ENCODE measurements around the gene TTC34. TPM values are rescaled to one million over a fixed set of nuclear protein-coding genes. Genes with fewer than 3 reads are reported as not detected.

TTC34 gene
- total RNA-seq, 1 donor from 2014 or later, result under 0.01 TPM

GRCh38 chr1:2607641-2608091 lies 193.8 kb downstream of the TTC34 start:
- FAIRE-seq, result no peak
- H3K4me3 ChIP-seq (ENCODE audit: low read depth, low read length), result no peak overlapping the region
- TF ChIP-seq CTCF (IDR thresholded peaks at IDR 0.05; ENCODE audit: insufficient read depth, low read length, severe bottlenecking), result no peak
- no peak for DNase-seq (ENCODE audit: low read depth)
- H3K27me3 ChIP-seq (ENCODE audit: control insufficient read depth, insufficient read depth, low read length), result no peaks in the 10 kb centered on the region
- no peaks in the 10 kb centered on the region for H3K36me3 ChIP-seq (ENCODE audit: control insufficient read depth, insufficient read depth, low read length)

GRCh38 chr1:2606881-2607621 lies 194.4 kb downstream of the TTC34 start:
- no peaks in the 10 kb centered on the region for H3K36me3 ChIP-seq (ENCODE audit: control insufficient read depth, insufficient read depth, low read length)
- peaks cover under 1% of the 10 kb centered on the region for H3K27me3 ChIP-seq (ENCODE audit: control insufficient read depth, insufficient read depth, low read length)
- FAIRE-seq, result no peak
- H3K4me3 ChIP-seq (ENCODE audit: low read depth, low read length), result no peak overlapping the region
- TF ChIP-seq CTCF (IDR thresholded peaks at IDR 0.05; ENCODE audit: insufficient read depth, low read length, severe bottlenecking), result no peak
- DNase-seq (ENCODE audit: low read depth), result no peak

DNA sequence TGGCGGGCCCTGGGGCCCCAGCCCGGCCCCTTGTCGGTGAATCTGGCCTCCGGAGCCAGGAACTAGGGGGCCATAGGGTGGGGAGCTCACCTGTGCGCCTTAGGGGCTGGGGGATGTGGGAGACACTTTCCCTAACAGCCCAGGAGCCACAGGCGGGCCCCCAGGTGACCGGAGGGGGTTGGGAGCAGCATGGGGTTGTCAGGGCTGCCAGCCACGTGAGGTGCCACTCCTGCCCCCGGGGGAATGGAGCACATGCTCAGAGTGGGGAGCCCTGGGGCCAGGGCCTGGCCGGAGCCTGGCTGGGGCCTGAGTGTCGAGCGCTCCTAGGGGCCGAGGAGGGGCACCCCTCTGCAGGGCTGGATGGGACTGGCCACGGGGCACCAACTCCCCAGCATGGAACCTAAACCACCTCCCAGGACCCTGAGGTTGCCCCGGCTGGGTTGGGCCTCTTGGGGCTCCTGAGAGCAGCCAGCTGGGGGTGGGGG lies 195.1 kb downstream of the TTC34 start:
- Histone ChIP-seq H3K36me3 (ENCODE audit: control insufficient read depth, insufficient read depth, low read length) (no peaks in the 10 kb centered on the region), H3K27me3 (ENCODE audit: control insufficient read depth, insufficient read depth, low read length) (peaks cover 1% of the 10 kb centered on the region), H3K4me3 (ENCODE audit: low read depth, low read length) (no peak overlapping the region)
- TF ChIP-seq CTCF (IDR thresholded peaks at IDR 0.05; ENCODE audit: insufficient read depth, low read length, severe bottlenecking), result no peak
- FAIRE-seq (no peak), DNase-seq (ENCODE audit: low read depth) (no peak)

- DNase-seq (ENCODE audit: low read depth), result no peak
These were observed 195.7 kb downstream of the TTC34 start for GRCh38 chr1:2605509-2606395.

More at GRCh38 chr1:2605509-2606395, 195.7 kb downstream of the TTC34 start:
- no peaks in the 10 kb centered on the region for H3K36me3 ChIP-seq (ENCODE audit: control insufficient read depth, insufficient read depth, low read length)
- no peak overlapping the region for H3K4me3 ChIP-seq (ENCODE audit: low read depth, low read length)
- H3K27me3 ChIP-seq (ENCODE audit: control insufficient read depth, insufficient read depth, low read length), result peaks cover 1% of the 10 kb centered on the region
- TF ChIP-seq CTCF (IDR thresholded peaks at IDR 0.05; ENCODE audit: insufficient read depth, low read length, severe bottlenecking), result no peak
- FAIRE-seq, result no peak

Data from bronchial epithelial cell (primary cell).